ENCODE data around the gene TIMP2.

DNA sequence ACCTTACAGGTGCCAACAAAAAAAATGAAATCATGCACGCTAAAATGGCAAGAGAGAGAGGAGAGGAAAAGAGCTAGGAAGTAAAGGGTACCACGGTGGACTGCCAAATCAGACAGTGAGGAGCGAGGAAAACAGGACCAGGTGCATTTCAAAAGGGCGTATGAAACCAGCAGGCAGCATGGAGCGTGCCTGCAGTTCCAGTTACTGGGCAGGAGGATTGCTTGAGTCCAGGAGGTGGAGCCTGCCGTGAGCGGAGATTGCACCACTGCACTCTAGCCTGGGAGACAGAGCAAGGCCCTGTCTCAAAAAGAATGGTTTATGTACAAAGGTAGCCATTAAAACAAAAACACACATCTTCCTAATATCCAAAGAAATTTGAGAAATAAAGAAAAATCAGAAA is 100.9 kb downstream of the TIMP2 start:
- TF ChIP-seq, protein P1, sequence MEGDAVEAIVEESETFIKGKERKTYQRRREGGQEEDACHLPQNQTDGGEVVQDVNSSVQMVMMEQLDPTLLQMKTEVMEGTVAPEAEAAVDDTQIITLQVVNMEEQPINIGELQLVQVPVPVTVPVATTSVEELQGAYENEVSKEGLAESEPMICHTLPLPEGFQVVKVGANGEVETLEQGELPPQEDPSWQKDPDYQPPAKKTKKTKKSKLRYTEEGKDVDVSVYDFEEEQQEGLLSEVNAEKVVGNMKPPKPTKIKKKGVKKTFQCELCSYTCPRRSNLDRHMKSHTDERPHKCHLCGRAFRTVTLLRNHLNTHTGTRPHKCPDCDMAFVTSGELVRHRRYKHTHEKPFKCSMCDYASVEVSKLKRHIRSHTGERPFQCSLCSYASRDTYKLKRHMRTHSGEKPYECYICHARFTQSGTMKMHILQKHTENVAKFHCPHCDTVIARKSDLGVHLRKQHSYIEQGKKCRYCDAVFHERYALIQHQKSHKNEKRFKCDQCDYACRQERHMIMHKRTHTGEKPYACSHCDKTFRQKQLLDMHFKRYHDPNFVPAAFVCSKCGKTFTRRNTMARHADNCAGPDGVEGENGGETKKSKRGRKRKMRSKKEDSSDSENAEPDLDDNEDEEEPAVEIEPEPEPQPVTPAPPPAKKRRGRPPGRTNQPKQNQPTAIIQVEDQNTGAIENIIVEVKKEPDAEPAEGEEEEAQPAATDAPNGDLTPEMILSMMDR (IDR thresholded peaks at IDR 0.05 in 2 of 3, conservative IDR thresholded peaks at IDR 0.05 in 1 of 3; ENCODE audit: borderline replicate concordance in 1 of 3, insufficient read depth in 1 of 3, low read depth in 2 of 3, low read length in 2 of 3) = no peak
- TF ChIP-seq CBX3 (IDR thresholded peaks at IDR 0.05; ENCODE audit: low read depth) (no peak), POLR2A (IDR thresholded peaks at IDR 0.05; ENCODE audit: borderline replicate concordance, extremely low read depth, insufficient read depth, insufficient read length) (no peak), ZNF274 (IDR thresholded peaks at IDR 0.05; ENCODE audit: low read depth, low read length) (no peak), EZH2phosphoT487 (IDR thresholded peaks at IDR 0.05; ENCODE audit: borderline replicate concordance) (no peak), TCF7L2 (IDR thresholded peaks at IDR 0.05; ENCODE audit: borderline replicate concordance, extremely low read depth, insufficient read depth, insufficient read length) (no peak), EZH2 (IDR thresholded peaks at IDR 0.05) (no peak), CEBPB (IDR thresholded peaks at IDR 0.05; ENCODE audit: low read depth) (no peak), RAD21 (IDR thresholded peaks at IDR 0.05; ENCODE audit: low read depth) (no peak), JUND (IDR thresholded peaks at IDR 0.05) (no peak)
- TF ChIP-seq, protein P2, sequence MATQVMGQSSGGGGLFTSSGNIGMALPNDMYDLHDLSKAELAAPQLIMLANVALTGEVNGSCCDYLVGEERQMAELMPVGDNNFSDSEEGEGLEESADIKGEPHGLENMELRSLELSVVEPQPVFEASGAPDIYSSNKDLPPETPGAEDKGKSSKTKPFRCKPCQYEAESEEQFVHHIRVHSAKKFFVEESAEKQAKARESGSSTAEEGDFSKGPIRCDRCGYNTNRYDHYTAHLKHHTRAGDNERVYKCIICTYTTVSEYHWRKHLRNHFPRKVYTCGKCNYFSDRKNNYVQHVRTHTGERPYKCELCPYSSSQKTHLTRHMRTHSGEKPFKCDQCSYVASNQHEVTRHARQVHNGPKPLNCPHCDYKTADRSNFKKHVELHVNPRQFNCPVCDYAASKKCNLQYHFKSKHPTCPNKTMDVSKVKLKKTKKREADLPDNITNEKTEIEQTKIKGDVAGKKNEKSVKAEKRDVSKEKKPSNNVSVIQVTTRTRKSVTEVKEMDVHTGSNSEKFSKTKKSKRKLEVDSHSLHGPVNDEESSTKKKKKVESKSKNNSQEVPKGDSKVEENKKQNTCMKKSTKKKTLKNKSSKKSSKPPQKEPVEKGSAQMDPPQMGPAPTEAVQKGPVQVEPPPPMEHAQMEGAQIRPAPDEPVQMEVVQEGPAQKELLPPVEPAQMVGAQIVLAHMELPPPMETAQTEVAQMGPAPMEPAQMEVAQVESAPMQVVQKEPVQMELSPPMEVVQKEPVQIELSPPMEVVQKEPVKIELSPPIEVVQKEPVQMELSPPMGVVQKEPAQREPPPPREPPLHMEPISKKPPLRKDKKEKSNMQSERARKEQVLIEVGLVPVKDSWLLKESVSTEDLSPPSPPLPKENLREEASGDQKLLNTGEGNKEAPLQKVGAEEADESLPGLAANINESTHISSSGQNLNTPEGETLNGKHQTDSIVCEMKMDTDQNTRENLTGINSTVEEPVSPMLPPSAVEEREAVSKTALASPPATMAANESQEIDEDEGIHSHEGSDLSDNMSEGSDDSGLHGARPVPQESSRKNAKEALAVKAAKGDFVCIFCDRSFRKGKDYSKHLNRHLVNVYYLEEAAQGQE (IDR thresholded peaks at IDR 0.05; ENCODE audit: low read depth) = no peak

Data from HCT116 (cell line).